Gastrocnemius medialis (tissue), 4 donors: Measurements from ENCODE around the gene CACNA1F.

Source experiments
- POLR2A ChIP-seq, 2 donors: fragments of 450-650 bp; IDR thresholded peaks; one replicate each; pipeline ENCODE4 v1.6.1; 2017; ENCODE audit warnings: antibody characterized with exemption in 2 of 2, mild to moderate bottlenecking in 2 of 2, moderate library complexity in 2 of 2
- TF ChIP-seq, protein P1 (sequence below), 5 experiments: fragments of 450-650 bp in 3 of 5; fragments of 200-600 bp in 2 of 5; sonication (generic) in 2 of 5; IDR thresholded peaks in 4 of 5; conservative IDR thresholded peaks in 1 of 5; 1 replicate in 4 of 5; 2 replicates in 1 of 5; pipeline ENCODE4 v1.5.1; 2016 to 2019; ENCODE audit warnings: antibody characterized with exemption in 5 of 5, mild to moderate bottlenecking in 3 of 5, moderate library complexity in 3 of 5

DNA sequence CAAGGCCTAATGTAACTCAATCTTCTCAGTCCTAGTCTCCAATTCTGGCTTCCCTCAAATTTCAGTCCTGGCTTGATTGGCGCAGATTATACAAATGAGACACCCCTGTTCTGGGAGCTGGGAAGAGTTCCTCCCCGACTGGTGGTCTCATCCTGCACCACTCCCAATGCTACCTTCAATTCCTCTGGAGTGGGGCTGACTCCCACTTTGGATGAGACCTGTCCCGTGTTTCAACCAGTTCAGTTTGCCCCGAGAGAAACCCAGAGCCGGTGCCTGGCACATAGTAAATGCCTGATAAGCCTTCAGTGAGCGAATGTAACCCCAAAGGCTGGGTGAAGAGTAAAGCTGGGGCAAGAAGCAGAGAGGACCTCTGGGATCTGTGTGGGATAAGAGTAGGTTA, 29.1 kb downstream of the CACNA1F start:
- TF ChIP-seq, protein P1, sequence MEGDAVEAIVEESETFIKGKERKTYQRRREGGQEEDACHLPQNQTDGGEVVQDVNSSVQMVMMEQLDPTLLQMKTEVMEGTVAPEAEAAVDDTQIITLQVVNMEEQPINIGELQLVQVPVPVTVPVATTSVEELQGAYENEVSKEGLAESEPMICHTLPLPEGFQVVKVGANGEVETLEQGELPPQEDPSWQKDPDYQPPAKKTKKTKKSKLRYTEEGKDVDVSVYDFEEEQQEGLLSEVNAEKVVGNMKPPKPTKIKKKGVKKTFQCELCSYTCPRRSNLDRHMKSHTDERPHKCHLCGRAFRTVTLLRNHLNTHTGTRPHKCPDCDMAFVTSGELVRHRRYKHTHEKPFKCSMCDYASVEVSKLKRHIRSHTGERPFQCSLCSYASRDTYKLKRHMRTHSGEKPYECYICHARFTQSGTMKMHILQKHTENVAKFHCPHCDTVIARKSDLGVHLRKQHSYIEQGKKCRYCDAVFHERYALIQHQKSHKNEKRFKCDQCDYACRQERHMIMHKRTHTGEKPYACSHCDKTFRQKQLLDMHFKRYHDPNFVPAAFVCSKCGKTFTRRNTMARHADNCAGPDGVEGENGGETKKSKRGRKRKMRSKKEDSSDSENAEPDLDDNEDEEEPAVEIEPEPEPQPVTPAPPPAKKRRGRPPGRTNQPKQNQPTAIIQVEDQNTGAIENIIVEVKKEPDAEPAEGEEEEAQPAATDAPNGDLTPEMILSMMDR (IDR thresholded peaks at IDR 0.05 in 4 of 5, conservative IDR thresholded peaks at IDR 0.05 in 1 of 5), result no peak
- no peak for TF ChIP-seq POLR2A (IDR thresholded peaks at IDR 0.05)
